T-helper 2 cell treated with Interferon-gamma antibody and Interleukin-4, amounts not matched to agents 100 ng/mL and 5 ng/mL, for 36 hours (primary cell): ENCODE data around the gene LRP11. TPM values are rescaled to one million over a fixed set of nuclear protein-coding genes. Genes with fewer than 3 reads are reported as not detected.
"Not testable (repeated sequence)": the region's sequence is repeated elsewhere in the genome, so short reads cannot be mapped to it uniquely, and the experiment has no call there.

Source experiments
- intact Hi-C: fragments of 100-400 bp; cut with micrococcal nuclease; formaldehyde crosslinking; loops from one replicate; pipeline ENCODE4 v1.15.1; 2023
- total RNA-seq: library from RNA; stranded (reverse); gene quantifications from 2 replicates; pipeline ENCODE4 v1.2.3, GENCODE V29; 2022

LRP11 gene
- total RNA-seq, 1 donor from 2014 or later: 3.4 TPM

GRCh38 chr6:149871182-149871581, 7.0 kb upstream of the LRP11 start:
- intact Hi-C loops: no loop called here

- intact Hi-C loops: no loop called here
Observed at GRCh38 chr6:149869275-149869892, 5.2 kb upstream of the LRP11 start.

GRCh38 chr6:149867876-149868640, 3.9 kb upstream of the LRP11 start:
- intact Hi-C loops: no loop called here

- intact Hi-C loops: loop anchor here (1.0 to 2.0 kb wide), 7 partner anchors 30 to 318 kb away; partner anchors contain the start of genes GINM1, LATS1, NUP43 and PPIL4
Observed at GRCh38 chr6:149864578-149865535, 698 bp upstream of the LRP11 start.

GRCh38 chr6:149862922-149863697, 1.0 kb downstream of the LRP11 start:
- intact Hi-C loops: no loop called here

GRCh38 chr6:149862424-149862738, 1.8 kb downstream of the LRP11 start:
- intact Hi-C loops: not testable (repeated sequence)

- intact Hi-C loops: no loop called here
Observed at GRCh38 chr6:149861603-149862423, 2.3 kb downstream of the LRP11 start.

GRCh38 chr6:149860834-149861602, 3.1 kb downstream of the LRP11 start:
- intact Hi-C loops: no loop called here

- intact Hi-C loops: no loop called here
Observed at GRCh38 chr6:149860513-149860833, 3.7 kb downstream of the LRP11 start.

GRCh38 chr6:149859938-149860337, 4.2 kb downstream of the LRP11 start:
- intact Hi-C loops: no loop called here

GRCh38 chr6:149859368-149859767, 4.8 kb downstream of the LRP11 start:
- intact Hi-C loops: no loop called here

- intact Hi-C loops: no loop called here
Observed at GRCh38 chr6:149857541-149857940, 6.6 kb downstream of the LRP11 start.

GRCh38 chr6:149856256-149856994, 7.7 kb downstream of the LRP11 start:
- intact Hi-C loops: no loop called here

GRCh38 chr6:149855741-149856140, 8.4 kb downstream of the LRP11 start:
- intact Hi-C loops: no loop called here

- intact Hi-C loops: no loop called here
Observed at GRCh38 chr6:149855040-149855654, 9.0 kb downstream of the LRP11 start.

- intact Hi-C loops: no loop called here
Observed at GRCh38 chr6:149854532-149854931, 9.6 kb downstream of the LRP11 start.

GRCh38 chr6:149854017-149854416, 10.1 kb downstream of the LRP11 start:
- intact Hi-C loops: not testable (repeated sequence)

GRCh38 chr6:149852881-149853280, 11.3 kb downstream of the LRP11 start:
- intact Hi-C loops: no loop called here
